ENCODE measurements around the gene GSDMA. TPM values are rescaled to one million over a fixed set of nuclear protein-coding genes. Genes with fewer than 3 reads are reported as not detected.
"Not testable (repeated sequence)": the region's sequence is repeated elsewhere in the genome, so short reads cannot be mapped to it uniquely, and the experiment has no call there.

The GSDMA gene
- total and polyA plus RNA-seq, 4 donors = 0.19 to 0.61 (median 0.41) TPM; not detected in 1

- Histone ChIP-seq H3K4me1 (ENCODE audit: control insufficient read depth, insufficient read depth, low read length) (peaks cover 7% of the 10 kb centered on the region), H3K9me3 (ENCODE audit: control insufficient read depth, insufficient read depth, low read length) (no peaks in the 10 kb centered on the region), H3K27me3 (ENCODE audit: control insufficient read depth, insufficient read depth, low read length) (no peaks in the 10 kb centered on the region), H3K27ac (ENCODE audit: low read depth, low read length) (no peak overlapping the region), H3K36me3 (ENCODE audit: control insufficient read depth, insufficient read depth, low read length) (no peaks in the 10 kb centered on the region), H3K4me3 (ENCODE audit: low read depth, low read length) (no peak overlapping the region)
- WGBS (ENCODE audit: insufficient coverage) = 79% methylated on average over 16 of the region's 16 CpGs
- no peak for DNase-seq (ENCODE audit: low read depth in 4 of 6, low spot score in 6 of 6)
These were observed 18.5 kb upstream of the GSDMA start for GRCh38 chr17:39944393-39944711.

GRCh38 chr17:39946551-39947330 lies 16.1 kb upstream of the GSDMA start:
- H3K4me3 ChIP-seq (ENCODE audit: low read depth, low read length) = no peak overlapping the region
- no peak overlapping the region for H3K27ac ChIP-seq (ENCODE audit: low read depth, low read length)
- WGBS (ENCODE audit: insufficient coverage) = 85% methylated on average over 11 of the region's 15 CpGs
- H3K36me3 ChIP-seq (ENCODE audit: control insufficient read depth, insufficient read depth, low read length) = no peaks in the 10 kb centered on the region
- H3K27me3 ChIP-seq (ENCODE audit: control insufficient read depth, insufficient read depth, low read length) = no peaks in the 10 kb centered on the region
- H3K9me3 ChIP-seq (ENCODE audit: control insufficient read depth, insufficient read depth, low read length) = no peaks in the 10 kb centered on the region
- DNase-seq (ENCODE audit: low read depth in 4 of 6, low spot score in 6 of 6) = no peak
- H3K4me1 ChIP-seq (ENCODE audit: control insufficient read depth, insufficient read depth, low read length) = peaks cover 2% of the 10 kb centered on the region

- not testable (repeated sequence) for H3K36me3 ChIP-seq (ENCODE audit: control insufficient read depth, insufficient read depth, low read length); H3K4me3 ChIP-seq (ENCODE audit: low read depth, low read length); H3K27ac ChIP-seq (ENCODE audit: low read depth, low read length); DNase-seq (ENCODE audit: low read depth in 4 of 6, low spot score in 6 of 6); H3K9me3 ChIP-seq (ENCODE audit: control insufficient read depth, insufficient read depth, low read length); H3K27me3 ChIP-seq (ENCODE audit: control insufficient read depth, insufficient read depth, low read length)
- peaks cover 12% of the 10 kb centered on the region for H3K4me1 ChIP-seq (ENCODE audit: control insufficient read depth, insufficient read depth, low read length)
- 67% methylated on average over 2 of the region's 5 CpGs for WGBS (ENCODE audit: insufficient coverage)
These were observed 14.3 kb upstream of the GSDMA start for GRCh38 chr17:39948489-39948828.

GRCh38 chr17:39949028-39949427 lies 13.8 kb upstream of the GSDMA start:
- H3K9me3 ChIP-seq (ENCODE audit: control insufficient read depth, insufficient read depth, low read length) = no peaks in the 10 kb centered on the region
- H3K4me1 ChIP-seq (ENCODE audit: control insufficient read depth, insufficient read depth, low read length) = peaks cover 14% of the 10 kb centered on the region
- no peak overlapping the region for H3K4me3 ChIP-seq (ENCODE audit: low read depth, low read length)
- no peak for DNase-seq (ENCODE audit: low read depth in 4 of 6, low spot score in 6 of 6)
- 80% methylated on average over 1 of the region's 2 CpGs for WGBS (ENCODE audit: insufficient coverage)
- no peaks in the 10 kb centered on the region for H3K27me3 ChIP-seq (ENCODE audit: control insufficient read depth, insufficient read depth, low read length)
- H3K27ac ChIP-seq (ENCODE audit: low read depth, low read length) = no peak overlapping the region
- H3K36me3 ChIP-seq (ENCODE audit: control insufficient read depth, insufficient read depth, low read length) = no peaks in the 10 kb centered on the region

GRCh38 chr17:39950871-39951348 lies 11.9 kb upstream of the GSDMA start:
- DNase-seq (ENCODE audit: low read depth in 4 of 6, low spot score in 6 of 6) = no peak
- no peaks in the 10 kb centered on the region for H3K27me3 ChIP-seq (ENCODE audit: control insufficient read depth, insufficient read depth, low read length)
- no peaks in the 10 kb centered on the region for H3K36me3 ChIP-seq (ENCODE audit: control insufficient read depth, insufficient read depth, low read length)
- 56% methylated on average over 2 of the region's 5 CpGs for WGBS (ENCODE audit: insufficient coverage)
- peaks cover 14% of the 10 kb centered on the region for H3K4me1 ChIP-seq (ENCODE audit: control insufficient read depth, insufficient read depth, low read length)
- no peak overlapping the region for H3K27ac ChIP-seq (ENCODE audit: low read depth, low read length)
- H3K4me3 ChIP-seq (ENCODE audit: low read depth, low read length) = no peak overlapping the region
- H3K9me3 ChIP-seq (ENCODE audit: control insufficient read depth, insufficient read depth, low read length) = no peaks in the 10 kb centered on the region

GRCh38 chr17:39951924-39952679 lies 10.7 kb upstream of the GSDMA start:
- no peaks in the 10 kb centered on the region for H3K27me3 ChIP-seq (ENCODE audit: control insufficient read depth, insufficient read depth, low read length)
- H3K4me3 ChIP-seq (ENCODE audit: low read depth, low read length) = peak overlapping the region; percentile 40
- H3K9me3 ChIP-seq (ENCODE audit: control insufficient read depth, insufficient read depth, low read length) = no peaks in the 10 kb centered on the region
- 60% methylated on average over 18 of the region's 22 CpGs for WGBS (ENCODE audit: insufficient coverage)
- peak overlapping the region; percentile 33 for H3K27ac ChIP-seq (ENCODE audit: low read depth, low read length)
- H3K36me3 ChIP-seq (ENCODE audit: control insufficient read depth, insufficient read depth, low read length) = no peaks in the 10 kb centered on the region
- DNase-seq (ENCODE audit: low read depth in 4 of 6, low spot score in 6 of 6) = no peak
- H3K4me1 ChIP-seq (ENCODE audit: control insufficient read depth, insufficient read depth, low read length) = peaks cover 14% of the 10 kb centered on the region

GRCh38 chr17:39952680-39953470 lies 9.9 kb upstream of the GSDMA start:
- Histone ChIP-seq H3K27ac (ENCODE audit: low read depth, low read length) (peak overlapping the region; percentile 47), H3K4me1 (ENCODE audit: control insufficient read depth, insufficient read depth, low read length) (peaks cover 14% of the 10 kb centered on the region), H3K9me3 (ENCODE audit: control insufficient read depth, insufficient read depth, low read length) (no peaks in the 10 kb centered on the region), H3K4me3 (ENCODE audit: low read depth, low read length) (peak overlapping the region; percentile 64), H3K36me3 (ENCODE audit: control insufficient read depth, insufficient read depth, low read length) (no peaks in the 10 kb centered on the region), H3K27me3 (ENCODE audit: control insufficient read depth, insufficient read depth, low read length) (no peaks in the 10 kb centered on the region)
- WGBS (ENCODE audit: insufficient coverage) = under 1% methylated on average over 31 of the region's 55 CpGs
- peak in 5 of 6 donors; percentile 69 to 97 (median 81) for DNase-seq (ENCODE audit: low read depth in 4 of 6, low spot score in 6 of 6)

- Histone ChIP-seq H3K9me3 (ENCODE audit: control insufficient read depth, insufficient read depth, low read length) (no peaks in the 10 kb centered on the region), H3K4me3 (ENCODE audit: low read depth, low read length) (peak overlapping the region; percentile 64), H3K36me3 (ENCODE audit: control insufficient read depth, insufficient read depth, low read length) (no peaks in the 10 kb centered on the region), H3K4me1 (ENCODE audit: control insufficient read depth, insufficient read depth, low read length) (peaks cover 14% of the 10 kb centered on the region), H3K27ac (ENCODE audit: low read depth, low read length) (peak overlapping the region; percentile 47), H3K27me3 (ENCODE audit: control insufficient read depth, insufficient read depth, low read length) (no peaks in the 10 kb centered on the region)
- no peak for DNase-seq (ENCODE audit: low read depth in 4 of 6, low spot score in 6 of 6)
- WGBS (ENCODE audit: insufficient coverage) = 26% methylated on average over 6 of the region's 9 CpGs
These were observed 9.3 kb upstream of the GSDMA start for GRCh38 chr17:39953471-39953888.

- no peaks in the 10 kb centered on the region for H3K27me3 ChIP-seq (ENCODE audit: control insufficient read depth, insufficient read depth, low read length)
- H3K9me3 ChIP-seq (ENCODE audit: control insufficient read depth, insufficient read depth, low read length) = no peaks in the 10 kb centered on the region
- no peak for DNase-seq (ENCODE audit: low read depth in 4 of 6, low spot score in 6 of 6)
- no peak overlapping the region for H3K4me3 ChIP-seq (ENCODE audit: low read depth, low read length)
- 90% methylated on average over 1 of the region's 4 CpGs for WGBS (ENCODE audit: insufficient coverage)
- H3K36me3 ChIP-seq (ENCODE audit: control insufficient read depth, insufficient read depth, low read length) = no peaks in the 10 kb centered on the region
- H3K27ac ChIP-seq (ENCODE audit: low read depth, low read length) = no peak overlapping the region
- H3K4me1 ChIP-seq (ENCODE audit: control insufficient read depth, insufficient read depth, low read length) = peaks cover 20% of the 10 kb centered on the region
These were observed 7.9 kb upstream of the GSDMA start for GRCh38 chr17:39954876-39955275.

All from spinal cord (tissue), 10 donors.